Measurements from ENCODE around the gene IL1F10. TPM values are rescaled to one million over a fixed set of nuclear protein-coding genes. Genes with fewer than 3 reads are reported as not detected.

IL1F10 gene
- total RNA-seq, 1 donor from 2014 or later, result not detected

- peaks cover 22% of the 10 kb centered on the region for H3K27me3 Mint-ChIP-seq (ENCODE audit: low read depth, unreplicated experiment)
- H3K27ac Mint-ChIP-seq (ENCODE audit: unreplicated experiment), result no peak overlapping the region
- Histone ChIP-seq H4K20me1 (ENCODE audit: insufficient read depth, low read length) (no peaks in the 10 kb centered on the region), H3K4me2 (ENCODE audit: low read length) (no peak overlapping the region), H3K9me3 (ENCODE audit: insufficient read depth, low read depth, low read length) (peaks cover 2% of the 10 kb centered on the region), H3K27me3 (ENCODE audit: insufficient read depth, low read length) (peaks cover 36% of the 10 kb centered on the region), H3K4me3 (ENCODE audit: insufficient read depth, low read depth, low read length) (no peak overlapping the region), H3K27ac (ENCODE audit: low read depth, low read length) (no peak overlapping the region), H3K36me3 (ENCODE audit: insufficient read depth, low read length) (no peaks in the 10 kb centered on the region), H3K79me2 (ENCODE audit: insufficient read depth, low read length) (no peaks in the 10 kb centered on the region), H2AFZ (ENCODE audit: low read depth, low read length) (no peak overlapping the region), H3K4me1 (ENCODE audit: insufficient read depth, low read length) (no peaks in the 10 kb centered on the region), H3K9ac (ENCODE audit: low read length) (no peak overlapping the region)
- no peaks in the 10 kb centered on the region for H3K36me3 Mint-ChIP-seq (ENCODE audit: low read depth, unreplicated experiment)
- no peak overlapping the region for H3K4me3 Mint-ChIP-seq (ENCODE audit: unreplicated experiment)
- H3K9me3 Mint-ChIP-seq (ENCODE audit: unreplicated experiment), result no peaks in the 10 kb centered on the region
- TF ChIP-seq EZH2 (IDR thresholded peaks at IDR 0.05; ENCODE audit: insufficient read depth, low read length), result no peak
- no peak for TF ChIP-seq CTCF (IDR thresholded peaks at IDR 0.05; ENCODE audit: insufficient read depth, low read depth, low read length)
- no peaks in the 10 kb centered on the region for H3K4me1 Mint-ChIP-seq (ENCODE audit: low read depth, unreplicated experiment)
- no peak for DNase-seq (ENCODE audit: low read depth)
- no peak for FAIRE-seq
These were observed 20.6 kb downstream of the IL1F10 start for GRCh38 chr2:113088213-113088992.

- no peak overlapping the region for H3K27ac ChIP-seq (ENCODE audit: low read depth, low read length)
- peaks cover 32% of the 10 kb centered on the region for H3K27me3 ChIP-seq (ENCODE audit: insufficient read depth, low read length)
- no peak overlapping the region for H2AFZ ChIP-seq (ENCODE audit: low read depth, low read length)
- Mint-ChIP-seq H3K27ac (ENCODE audit: unreplicated experiment) (no peak overlapping the region), H3K27me3 (ENCODE audit: low read depth, unreplicated experiment) (peaks cover 20% of the 10 kb centered on the region), H3K4me3 (ENCODE audit: unreplicated experiment) (no peak overlapping the region), H3K4me1 (ENCODE audit: low read depth, unreplicated experiment) (no peaks in the 10 kb centered on the region), H3K36me3 (ENCODE audit: low read depth, unreplicated experiment) (no peaks in the 10 kb centered on the region), H3K9me3 (ENCODE audit: unreplicated experiment) (no peaks in the 10 kb centered on the region)
- H3K9me3 ChIP-seq (ENCODE audit: insufficient read depth, low read depth, low read length), result peaks cover 2% of the 10 kb centered on the region
- H3K4me1 ChIP-seq (ENCODE audit: insufficient read depth, low read length), result no peaks in the 10 kb centered on the region
- no peak overlapping the region for H3K9ac ChIP-seq (ENCODE audit: low read length)
- no peaks in the 10 kb centered on the region for H4K20me1 ChIP-seq (ENCODE audit: insufficient read depth, low read length)
- DNase-seq (ENCODE audit: low read depth) (no peak), FAIRE-seq (no peak)
- no peak overlapping the region for H3K4me3 ChIP-seq (ENCODE audit: insufficient read depth, low read depth, low read length)
- no peak overlapping the region for H3K4me2 ChIP-seq (ENCODE audit: low read length)
- H3K79me2 ChIP-seq (ENCODE audit: insufficient read depth, low read length), result no peaks in the 10 kb centered on the region
- TF ChIP-seq CTCF (IDR thresholded peaks at IDR 0.05; ENCODE audit: insufficient read depth, low read depth, low read length), result no peak
- no peak for TF ChIP-seq EZH2 (IDR thresholded peaks at IDR 0.05; ENCODE audit: insufficient read depth, low read length)
- no peaks in the 10 kb centered on the region for H3K36me3 ChIP-seq (ENCODE audit: insufficient read depth, low read length)
These were observed 22.1 kb downstream of the IL1F10 start for GRCh38 chr2:113089916-113090315.

GRCh38 chr2:113091231-113091896 lies 23.6 kb downstream of the IL1F10 start:
- no peak overlapping the region for H3K4me2 ChIP-seq (ENCODE audit: low read length)
- Mint-ChIP-seq H3K4me3 (ENCODE audit: unreplicated experiment) (no peak overlapping the region), H3K27me3 (ENCODE audit: low read depth, unreplicated experiment) (peaks cover 10% of the 10 kb centered on the region), H3K36me3 (ENCODE audit: low read depth, unreplicated experiment) (no peaks in the 10 kb centered on the region), H3K9me3 (ENCODE audit: unreplicated experiment) (no peaks in the 10 kb centered on the region), H3K4me1 (ENCODE audit: low read depth, unreplicated experiment) (no peaks in the 10 kb centered on the region), H3K27ac (ENCODE audit: unreplicated experiment) (no peak overlapping the region)
- H3K27ac ChIP-seq (ENCODE audit: low read depth, low read length), result no peak overlapping the region
- no peaks in the 10 kb centered on the region for H4K20me1 ChIP-seq (ENCODE audit: insufficient read depth, low read length)
- no peak overlapping the region for H3K9ac ChIP-seq (ENCODE audit: low read length)
- no peak for FAIRE-seq
- no peak for DNase-seq (ENCODE audit: low read depth)
- no peaks in the 10 kb centered on the region for H3K79me2 ChIP-seq (ENCODE audit: insufficient read depth, low read length)
- no peaks in the 10 kb centered on the region for H3K36me3 ChIP-seq (ENCODE audit: insufficient read depth, low read length)
- H3K4me1 ChIP-seq (ENCODE audit: insufficient read depth, low read length), result no peaks in the 10 kb centered on the region
- no peak for TF ChIP-seq CTCF (IDR thresholded peaks at IDR 0.05; ENCODE audit: insufficient read depth, low read depth, low read length)
- H3K27me3 ChIP-seq (ENCODE audit: insufficient read depth, low read length), result peaks cover 32% of the 10 kb centered on the region
- no peak overlapping the region for H3K4me3 ChIP-seq (ENCODE audit: insufficient read depth, low read depth, low read length)
- no peak overlapping the region for H2AFZ ChIP-seq (ENCODE audit: low read depth, low read length)
- peaks cover 2% of the 10 kb centered on the region for H3K9me3 ChIP-seq (ENCODE audit: insufficient read depth, low read depth, low read length)
